Stimulated activated CD4-positive, alpha-beta T cell treated with anti-CD3 and anti-CD28 coated beads, Interleukin-12 subunit alpha, Interleukin-12 subunit beta, amount 100 ng/mL, for 48 hours (primary cell): Measurements from ENCODE around the gene CA10.

Source experiments
- DNase-seq, 3 donors: peaks; one replicate each; pipeline ENCODE4 v3.0.0-alpha.2; 2020; ENCODE audit warnings: low read depth in 2 of 3, low spot score in 1 of 3

The CA10 gene

GRCh38 chr17:51820252-51820651 lies 338.3 kb downstream of the CA10 start:
- no peak for DNase-seq

- DNase-seq = no peak
Observed at GRCh38 chr17:51819341-51820219, 338.9 kb downstream of the CA10 start.

DNA sequence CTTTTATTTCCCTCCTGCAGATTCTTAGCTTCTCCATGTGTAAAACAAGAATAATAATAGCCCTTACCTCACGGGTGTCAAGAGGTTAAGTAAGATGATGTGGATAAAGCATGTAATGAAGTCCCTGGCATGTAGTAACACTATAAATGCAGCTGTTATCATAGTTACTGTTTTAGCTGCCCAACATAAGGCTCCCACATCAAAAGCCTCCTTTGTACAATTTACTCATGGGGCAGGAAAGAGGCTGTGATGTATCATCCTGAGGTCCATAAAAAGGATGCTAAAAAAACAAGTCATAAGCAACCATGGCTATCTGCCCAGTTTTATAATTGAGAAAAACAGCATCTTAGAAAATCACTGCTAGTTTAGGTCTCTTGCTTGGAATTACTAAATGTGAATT lies 339.7 kb downstream of the CA10 start:
- DNase-seq = no peak

- DNase-seq = no peak
Observed at GRCh38 chr17:51817955-51818354, 340.6 kb downstream of the CA10 start.

DNA sequence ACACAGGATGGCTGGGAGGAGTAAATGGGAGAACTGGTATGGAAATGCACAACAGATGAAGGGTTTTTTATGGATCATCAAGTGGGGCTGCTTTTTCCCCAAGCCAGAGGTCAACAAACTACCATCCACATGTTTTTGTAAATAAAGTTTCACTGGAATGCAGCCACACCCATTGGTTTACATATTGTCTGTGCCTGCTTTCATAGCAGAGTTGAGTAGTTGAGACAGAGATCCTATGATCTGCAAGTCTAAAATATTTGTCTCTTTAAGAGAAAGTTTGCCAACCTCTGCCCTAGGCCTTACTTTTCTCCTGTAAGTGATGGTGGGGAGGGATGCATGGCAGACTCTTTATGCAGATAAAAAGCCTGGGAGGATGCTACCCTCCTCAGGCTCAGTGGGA lies 341.4 kb downstream of the CA10 start:
- DNase-seq = no peak

- no peak for DNase-seq
Observed at GRCh38 chr17:51815097-51815496, 343.4 kb downstream of the CA10 start.

GRCh38 chr17:51814521-51814920 lies 344.0 kb downstream of the CA10 start:
- no peak for DNase-seq

GRCh38 chr17:51813784-51814174 lies 344.7 kb downstream of the CA10 start:
- DNase-seq = no peak

- no peak for DNase-seq
Observed at GRCh38 chr17:51813140-51813783, 345.3 kb downstream of the CA10 start.

DNA sequence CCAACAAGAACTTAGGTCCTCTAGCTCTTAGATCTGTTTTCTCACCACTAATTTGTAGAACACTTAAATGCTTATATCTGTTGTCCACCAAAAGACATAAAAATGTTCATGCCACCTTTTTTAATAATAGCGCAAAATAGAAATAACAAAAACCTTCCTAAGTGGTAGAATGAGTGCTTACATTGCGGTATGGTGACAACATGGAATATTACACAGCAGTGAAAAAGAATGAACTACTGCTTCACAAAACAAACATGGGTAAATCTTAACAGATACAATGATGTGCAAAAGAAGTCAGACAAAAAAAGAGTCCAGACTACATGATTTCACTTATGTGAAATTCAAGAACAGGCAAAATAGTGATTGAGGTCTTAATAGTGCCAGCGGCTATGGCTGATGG lies 351.1 kb downstream of the CA10 start:
- DNase-seq = no peak

DNA sequence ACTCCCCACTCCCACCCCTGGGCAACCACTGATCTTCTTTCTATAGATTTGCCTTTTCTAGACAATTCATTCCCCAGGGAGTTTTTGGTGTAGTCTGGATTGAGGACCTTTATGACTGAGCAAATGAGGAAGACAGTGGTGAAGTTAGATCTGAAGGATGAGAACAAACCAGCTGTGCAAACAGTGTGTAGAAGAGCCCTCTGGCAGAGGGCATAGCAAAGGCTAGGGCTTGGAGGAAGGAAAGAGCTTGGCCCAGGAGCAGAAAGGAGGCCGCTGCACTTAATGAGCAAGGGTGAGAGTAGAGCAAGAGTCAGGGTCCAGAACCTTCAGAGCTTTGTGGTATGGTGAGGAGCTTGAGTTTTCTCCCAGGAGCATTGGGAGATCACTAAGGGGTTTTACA lies 352.7 kb downstream of the CA10 start:
- DNase-seq = no peak

DNA sequence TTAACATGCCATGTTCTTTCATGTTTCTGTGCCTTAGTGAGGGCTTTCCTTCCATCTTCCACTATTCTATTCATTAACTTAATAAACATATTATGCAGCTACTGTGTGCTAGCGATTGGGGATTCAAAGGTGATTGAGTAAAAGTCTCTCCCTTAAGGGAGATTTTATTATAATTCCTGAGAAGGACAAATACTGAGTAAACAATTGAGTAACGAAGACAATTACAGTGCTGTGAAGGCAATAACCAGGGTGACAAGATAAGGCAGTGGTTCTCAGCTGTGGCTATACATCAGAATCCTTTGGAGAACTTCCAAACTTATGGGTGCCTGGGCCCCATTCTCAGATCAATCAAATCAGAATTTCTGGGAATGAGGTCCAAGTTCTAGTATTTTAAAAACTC lies 353.3 kb downstream of the CA10 start:
- DNase-seq = no peak

- no peak for DNase-seq
Observed at GRCh38 chr17:51803161-51803560, 355.4 kb downstream of the CA10 start.

DNA sequence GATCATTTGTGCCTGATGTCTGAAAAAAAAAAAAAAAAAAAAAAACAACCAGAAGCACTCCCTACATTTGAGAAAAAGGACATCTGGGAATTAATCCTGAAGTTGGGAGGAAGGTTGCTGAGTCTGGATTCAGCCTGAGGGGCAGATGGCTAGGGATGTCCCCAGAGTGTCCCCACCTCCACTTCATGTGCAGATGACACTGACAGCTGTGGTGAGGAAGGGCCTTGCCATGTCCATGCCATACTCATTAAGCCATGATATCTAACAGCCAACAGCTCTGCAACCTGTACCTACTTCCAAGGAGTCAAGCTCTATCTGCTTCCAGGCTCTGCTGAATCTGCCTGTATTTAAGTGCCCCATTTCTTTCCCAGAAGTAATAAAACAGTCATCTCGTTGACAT lies 356.0 kb downstream of the CA10 start:
- no peak for DNase-seq

GRCh38 chr17:51801626-51802025 lies 356.9 kb downstream of the CA10 start:
- DNase-seq = no peak

GRCh38 chr17:51799981-51800380 lies 358.5 kb downstream of the CA10 start:
- no peak for DNase-seq

DNA sequence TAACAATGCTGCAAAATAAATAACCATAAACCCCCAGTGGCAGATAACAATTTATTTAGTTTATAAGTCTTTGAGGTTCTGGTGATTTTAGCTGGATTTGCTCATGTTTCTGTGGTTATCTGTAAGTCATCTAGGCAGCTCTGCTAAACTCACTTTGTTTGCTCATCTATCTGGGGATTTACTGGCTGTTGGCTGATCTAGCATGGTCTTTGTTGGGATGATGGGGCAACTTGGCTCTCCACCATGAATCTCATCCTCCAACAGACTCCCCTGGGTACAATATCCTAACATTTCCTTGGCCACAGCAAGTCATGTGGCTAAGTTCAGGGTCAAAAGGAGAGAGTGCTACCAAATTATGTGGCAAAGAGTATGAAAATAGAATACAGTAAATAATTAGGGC lies 359.3 kb downstream of the CA10 start:
- DNase-seq = no peak

GRCh38 chr17:51797150-51797549 lies 361.4 kb downstream of the CA10 start:
- no peak for DNase-seq

- no peak for DNase-seq
Observed at GRCh38 chr17:51796026-51796425, 362.5 kb downstream of the CA10 start.

- DNase-seq = no peak
Observed at GRCh38 chr17:51795401-51795800, 363.1 kb downstream of the CA10 start.

DNA sequence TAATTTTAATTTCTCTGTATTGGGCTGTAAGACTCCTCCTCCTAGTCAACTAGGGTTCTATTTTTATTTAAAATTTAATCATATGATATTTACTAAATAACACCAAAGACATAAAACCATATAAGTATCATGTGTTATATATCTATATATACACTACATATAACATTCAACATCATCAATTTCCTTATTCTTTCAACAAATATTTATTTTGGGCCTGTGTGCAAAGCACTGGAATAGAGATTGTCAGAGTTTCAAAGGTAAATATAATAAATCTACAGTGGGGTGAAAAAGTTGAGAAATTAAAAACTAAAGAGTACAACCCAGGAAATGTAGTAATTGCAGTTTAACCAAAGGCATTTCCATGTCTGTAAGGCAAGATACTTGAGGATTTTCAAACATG lies 364.0 kb downstream of the CA10 start:
- DNase-seq = no peak

GRCh38 chr17:51793686-51794085 lies 364.8 kb downstream of the CA10 start:
- no peak for DNase-seq

GRCh38 chr17:51778842-51779241 lies 379.7 kb downstream of the CA10 start:
- DNase-seq = no peak
